SU-DHL-6 (cell line): ENCODE results near the gene MYL3.

Source experiments
- H2AFZ ChIP-seq: fragments of 200-600 bp; sonication (generic); 2 replicates; pipeline ENCODE4 v1.6.1; 2014; ENCODE audit warnings: low read depth, mild to moderate bottlenecking, moderate library complexity, mixed read lengths, antibody characterized with exemption, low read length; ENCODE audit not compliant: severe bottlenecking
- H3F3A ChIP-seq: fragments of 200-600 bp; shearing (Covaris generic); 2 replicates; pipeline ENCODE4 v1.6.0; 2016; ENCODE audit warnings: antibody characterized with exemption, mild to moderate bottlenecking; ENCODE audit not compliant: insufficient read depth
- H3K27ac ChIP-seq: fragments of 200-600 bp; sonication (generic); 2 replicates; pipeline ENCODE4 v1.5.1; 2016; ENCODE audit warnings: low read depth, mild to moderate bottlenecking, low read length, moderate library complexity, mixed read lengths
- H3K27me3 ChIP-seq: fragments of 200-600 bp; sonication (generic), shearing (Covaris generic); 2 replicates; pipeline ENCODE4 v1.6.0; 2014; ENCODE audit warnings: mild to moderate bottlenecking, low read length
- H3K36me3 ChIP-seq: fragments of 200-600 bp; sonication (generic); 2 replicates; pipeline ENCODE4 v1.6.1; 2014; ENCODE audit warnings: mild to moderate bottlenecking, low read length, mixed read lengths
- H3K4me2 ChIP-seq: fragments of 300-600, 200-600 bp; shearing (Covaris generic), sonication (generic); 2 replicates; pipeline ENCODE4 v1.6.0; 2014; ENCODE audit warnings: low read length, low read depth, mild to moderate bottlenecking; ENCODE audit not compliant: poor library complexity, severe bottlenecking
- H3K4me3 ChIP-seq: fragments of 200-600 bp; sonication (generic); 2 replicates; pipeline ENCODE4 v1.5.1; 2014; ENCODE audit warnings: antibody characterized with exemption, low read length, mild to moderate bottlenecking, mixed read lengths; ENCODE audit not compliant: insufficient read depth, poor library complexity, severe bottlenecking
- H3K79me2 ChIP-seq: fragments of 200-600 bp; sonication (generic); 2 replicates; pipeline ENCODE4 v1.6.1; 2014; ENCODE audit warnings: mild to moderate bottlenecking, low read length, moderate library complexity; ENCODE audit not compliant: insufficient read depth
- H3K9ac ChIP-seq: fragments of 200-600 bp; sonication (generic); 2 replicates; pipeline ENCODE4 v1.7.0; 2014; ENCODE audit warnings: mild to moderate bottlenecking, low read length
- H3K9me2 ChIP-seq: fragments of 200-600 bp; sonication (generic); replicated peaks from 2 replicates; pipeline ENCODE4 v1.6.1; 2014; ENCODE audit warnings: low read length; ENCODE audit not compliant: insufficient read depth
- H3K9me3 ChIP-seq: fragments of 200-600 bp; sonication (generic); 2 replicates; pipeline ENCODE4 v1.6.1; 2014; ENCODE audit warnings: low read length, mixed read lengths; ENCODE audit not compliant: insufficient read depth
- H4K20me1 ChIP-seq: fragments of 200-600 bp; sonication (generic); 2 replicates; pipeline ENCODE4 v1.6.1; 2014; ENCODE audit warnings: low read depth, mild to moderate bottlenecking, antibody characterized with exemption, low read length, moderate library complexity, mixed read lengths
- CTCF ChIP-seq: fragments of 200-600 bp; sonication (generic); IDR thresholded peaks from one replicate; pipeline ENCODE4 v1.5.1; 2017; ENCODE audit warnings: antibody characterized with exemption, mild to moderate bottlenecking, low read length, moderate library complexity; ENCODE audit not compliant: insufficient read depth, poor library complexity, severe bottlenecking
- EZH2phosphoT487 ChIP-seq: fragments of 200-600 bp; sonication (generic), shearing (Covaris generic); conservative IDR thresholded peaks from 2 replicates; pipeline ENCODE4 v1.6.1; 2018; ENCODE audit warnings: mild to moderate bottlenecking, antibody characterized with exemption, low read length, moderate library complexity, mixed read lengths

The MYL3 gene

GRCh38 chr3:46850468-46850779 lies 12.8 kb downstream of the MYL3 start:
- no peak overlapping the region for H3K4me3 ChIP-seq
- no peaks in the 10 kb centered on the region for H3K79me2 ChIP-seq
- H3K9me2 ChIP-seq, result no peaks in the 10 kb centered on the region
- H3K36me3 ChIP-seq, result no peaks in the 10 kb centered on the region
- no peaks in the 10 kb centered on the region for H3F3A ChIP-seq
- TF ChIP-seq EZH2phosphoT487, result no peak
- no peak for TF ChIP-seq CTCF
- H3K9me3 ChIP-seq, result no peaks in the 10 kb centered on the region
- H3K27ac ChIP-seq, result no peak overlapping the region
- no peak overlapping the region for H2AFZ ChIP-seq
- no peaks in the 10 kb centered on the region for H4K20me1 ChIP-seq
- no peaks in the 10 kb centered on the region for H3K27me3 ChIP-seq
- no peak overlapping the region for H3K9ac ChIP-seq
- H3K4me2 ChIP-seq, result no peak overlapping the region

- no peak overlapping the region for H3K27ac ChIP-seq
- H3K9me3 ChIP-seq, result no peaks in the 10 kb centered on the region
- no peaks in the 10 kb centered on the region for H4K20me1 ChIP-seq
- H3K4me3 ChIP-seq, result no peak overlapping the region
- no peak overlapping the region for H2AFZ ChIP-seq
- TF ChIP-seq EZH2phosphoT487 (no peak), CTCF (no peak)
- no peaks in the 10 kb centered on the region for H3K79me2 ChIP-seq
- H3K9ac ChIP-seq, result no peak overlapping the region
- H3F3A ChIP-seq, result no peaks in the 10 kb centered on the region
- H3K9me2 ChIP-seq, result no peaks in the 10 kb centered on the region
- H3K27me3 ChIP-seq, result no peaks in the 10 kb centered on the region
- no peaks in the 10 kb centered on the region for H3K36me3 ChIP-seq
- no peak overlapping the region for H3K4me2 ChIP-seq
Observed at GRCh38 chr3:46849686-46850467, 13.4 kb downstream of the MYL3 start.

GRCh38 chr3:46849045-46849631 lies 14.1 kb downstream of the MYL3 start:
- H4K20me1 ChIP-seq, result no peaks in the 10 kb centered on the region
- no peaks in the 10 kb centered on the region for H3K79me2 ChIP-seq
- no peaks in the 10 kb centered on the region for H3F3A ChIP-seq
- H3K4me2 ChIP-seq, result no peak overlapping the region
- no peaks in the 10 kb centered on the region for H3K9me2 ChIP-seq
- H3K4me3 ChIP-seq, result no peak overlapping the region
- H2AFZ ChIP-seq, result no peak overlapping the region
- H3K27ac ChIP-seq, result no peak overlapping the region
- H3K27me3 ChIP-seq, result no peaks in the 10 kb centered on the region
- no peaks in the 10 kb centered on the region for H3K36me3 ChIP-seq
- H3K9me3 ChIP-seq, result no peaks in the 10 kb centered on the region
- TF ChIP-seq CTCF, result no peak
- H3K9ac ChIP-seq, result no peak overlapping the region
